ENCODE data around the gene RNU5B-1.

Gene RNU5B-1

GRCh38 chr15:65305150-65305758 lies 777 bp downstream of the RNU5B-1 start:
- no peak for DNase-seq (ENCODE audit: low spot score in 2 of 2)

DNA sequence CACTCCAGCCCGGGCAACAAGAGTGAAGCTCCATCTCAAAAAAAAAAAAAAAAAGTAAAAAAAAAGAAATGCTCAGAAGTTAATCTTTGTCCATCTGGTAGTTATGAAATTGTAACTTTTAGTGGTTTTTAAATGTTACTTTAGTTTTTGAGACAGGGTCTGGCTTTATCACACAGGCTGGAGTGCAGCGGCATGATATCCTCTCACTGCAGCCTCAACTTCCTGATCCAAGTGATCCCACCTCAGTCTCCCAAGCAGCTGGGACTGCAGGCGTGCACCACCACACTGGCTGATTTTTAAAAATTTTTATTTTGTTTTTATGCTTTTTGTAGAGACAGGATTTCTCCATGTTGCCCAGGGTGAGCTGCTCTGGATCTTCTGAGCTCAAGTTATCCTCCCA lies 1.3 kb downstream of the RNU5B-1 start:
- no peaks in the 10 kb centered on the region for H3K36me3 Mint-ChIP-seq
- H3K27me3 Mint-ChIP-seq, result no peaks in the 10 kb centered on the region
- H3K9me3 Mint-ChIP-seq, result no peaks in the 10 kb centered on the region
- H3K27ac Mint-ChIP-seq, result peak overlapping the region; percentile 74
- H3K4me1 Mint-ChIP-seq, result peaks cover 7% of the 10 kb centered on the region
- ATAC-seq (ENCODE audit: low read depth) (no peak), DNase-seq (ENCODE audit: low spot score in 2 of 2) (no peak)
- H3K4me3 Mint-ChIP-seq, result no peak overlapping the region

More at GRCh38 chr15:65305150-65305758, 777 bp downstream of the RNU5B-1 start:
- peak overlapping the region; percentile 91 for H3K4me3 Mint-ChIP-seq
- peaks cover 8% of the 10 kb centered on the region for H3K4me1 Mint-ChIP-seq
- ATAC-seq (ENCODE audit: low read depth), result no peak
- no peaks in the 10 kb centered on the region for H3K9me3 Mint-ChIP-seq
- H3K27me3 Mint-ChIP-seq, result no peaks in the 10 kb centered on the region
- H3K27ac Mint-ChIP-seq, result peak overlapping the region; percentile 100
- no peaks in the 10 kb centered on the region for H3K36me3 Mint-ChIP-seq

DNA sequence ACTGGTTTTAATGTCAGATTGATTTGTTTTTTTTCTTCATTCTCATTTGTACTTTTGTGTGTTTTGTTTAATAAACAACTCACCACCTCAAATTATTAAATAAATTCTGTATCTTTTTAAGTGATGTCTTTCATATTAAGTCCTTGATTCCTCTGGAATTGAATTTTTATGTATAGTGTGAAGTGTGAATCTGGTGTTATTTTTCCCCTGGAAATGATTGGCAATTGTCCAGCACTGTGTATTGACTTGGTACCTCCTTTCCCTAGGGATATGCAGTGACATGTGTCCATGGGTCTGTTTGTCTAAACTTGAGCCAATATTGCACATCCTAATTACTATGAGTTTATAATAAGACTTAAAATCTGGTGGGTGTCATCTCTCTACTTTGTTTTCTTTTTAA lies 2.1 kb downstream of the RNU5B-1 start:
- DNase-seq (ENCODE audit: low spot score in 2 of 2) (no peak), ATAC-seq (ENCODE audit: low read depth) (no peak)
- H3K27me3 Mint-ChIP-seq, result no peaks in the 10 kb centered on the region
- H3K9me3 Mint-ChIP-seq, result no peaks in the 10 kb centered on the region
- peaks cover 7% of the 10 kb centered on the region for H3K4me1 Mint-ChIP-seq
- peak overlapping the region; percentile 74 for H3K27ac Mint-ChIP-seq
- H3K36me3 Mint-ChIP-seq, result no peaks in the 10 kb centered on the region
- no peak overlapping the region for H3K4me3 Mint-ChIP-seq

DNA sequence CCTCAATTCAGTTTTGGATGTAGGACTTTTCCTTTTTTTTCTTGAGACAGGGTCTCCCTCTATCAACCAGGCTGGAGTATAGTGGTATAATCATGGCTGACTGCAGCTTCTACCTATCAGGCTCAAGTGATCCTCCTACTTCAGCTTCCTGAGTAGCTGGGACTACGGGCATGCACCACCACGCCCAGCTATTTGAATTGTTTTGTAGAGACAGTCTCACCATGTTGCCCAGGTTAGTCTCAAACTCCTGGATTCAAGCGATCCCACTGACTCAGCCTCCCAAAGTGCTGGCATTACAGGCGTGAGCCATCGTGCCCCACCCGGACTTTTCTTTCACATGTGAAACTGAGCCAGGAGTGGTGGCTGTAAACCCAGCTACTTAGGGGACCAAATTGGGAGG lies 3.5 kb downstream of the RNU5B-1 start:
- no peak overlapping the region for H3K27ac Mint-ChIP-seq
- no peak overlapping the region for H3K4me3 Mint-ChIP-seq
- DNase-seq (ENCODE audit: low spot score in 2 of 2), result no peak
- no peaks in the 10 kb centered on the region for H3K27me3 Mint-ChIP-seq
- H3K36me3 Mint-ChIP-seq, result no peaks in the 10 kb centered on the region
- H3K4me1 Mint-ChIP-seq, result peaks cover 7% of the 10 kb centered on the region
- ATAC-seq (ENCODE audit: low read depth), result no peak
- H3K9me3 Mint-ChIP-seq, result no peaks in the 10 kb centered on the region

- DNase-seq (ENCODE audit: low spot score in 2 of 2), result no peak
- ATAC-seq (ENCODE audit: low read depth), result no peak
Observed at GRCh38 chr15:65309882-65310418, 5.5 kb downstream of the RNU5B-1 start.

GRCh38 chr15:65310431-65311137 lies 6.1 kb downstream of the RNU5B-1 start:
- Mint-ChIP-seq H3K27ac (no peak overlapping the region), H3K36me3 (no peaks in the 10 kb centered on the region), H3K27me3 (peaks cover 4% of the 10 kb centered on the region), H3K9me3 (no peaks in the 10 kb centered on the region), H3K4me1 (no peaks in the 10 kb centered on the region), H3K4me3 (no peak overlapping the region)
- no peak for DNase-seq (ENCODE audit: low spot score in 2 of 2)
- ATAC-seq (ENCODE audit: low read depth), result no peak

More at GRCh38 chr15:65309882-65310418, 5.5 kb downstream of the RNU5B-1 start:
- Mint-ChIP-seq H3K27ac (no peak overlapping the region), H3K9me3 (no peaks in the 10 kb centered on the region), H3K4me3 (no peak overlapping the region), H3K36me3 (no peaks in the 10 kb centered on the region), H3K27me3 (no peaks in the 10 kb centered on the region), H3K4me1 (peaks cover 2% of the 10 kb centered on the region)

DNA sequence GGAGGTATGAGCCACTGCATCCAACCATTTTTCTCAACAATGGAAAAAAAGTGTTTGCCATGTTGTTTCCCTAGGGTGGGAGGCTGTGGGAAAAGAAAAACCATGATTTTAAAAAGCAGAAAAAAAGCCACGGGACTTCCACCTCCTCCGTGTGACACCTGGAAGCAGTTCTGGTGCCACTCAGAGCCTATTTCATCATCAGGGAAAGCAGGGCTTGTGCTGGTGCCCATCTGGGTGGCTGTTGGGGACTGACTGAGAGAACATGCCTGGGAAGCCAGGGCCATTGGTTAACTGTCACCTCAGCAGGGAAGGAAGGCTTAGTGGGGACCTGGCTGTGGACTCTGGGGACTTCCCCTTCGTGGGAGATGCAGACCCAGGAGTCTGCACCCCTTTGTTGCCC lies 7.3 kb downstream of the RNU5B-1 start:
- Mint-ChIP-seq H3K27me3 (peaks cover 4% of the 10 kb centered on the region), H3K27ac (no peak overlapping the region), H3K4me1 (no peaks in the 10 kb centered on the region), H3K4me3 (no peak overlapping the region), H3K9me3 (no peaks in the 10 kb centered on the region), H3K36me3 (no peaks in the 10 kb centered on the region)
- DNase-seq (ENCODE audit: low spot score in 2 of 2) (no peak), ATAC-seq (ENCODE audit: low read depth) (no peak)

- no peak overlapping the region for H3K27ac Mint-ChIP-seq
- no peaks in the 10 kb centered on the region for H3K4me1 Mint-ChIP-seq
- H3K4me3 Mint-ChIP-seq, result no peak overlapping the region
- no peaks in the 10 kb centered on the region for H3K36me3 Mint-ChIP-seq
- ATAC-seq (ENCODE audit: low read depth), result no peak
- H3K9me3 Mint-ChIP-seq, result no peaks in the 10 kb centered on the region
- peaks cover 4% of the 10 kb centered on the region for H3K27me3 Mint-ChIP-seq
- DNase-seq (ENCODE audit: low spot score in 2 of 2), result no peak
Observed at GRCh38 chr15:65312400-65312916, 8.0 kb downstream of the RNU5B-1 start.

- ATAC-seq (ENCODE audit: low read depth), result peak; percentile 97
- Mint-ChIP-seq H3K4me1 (peaks cover 2% of the 10 kb centered on the region), H3K4me3 (no peak overlapping the region), H3K36me3 (no peaks in the 10 kb centered on the region), H3K9me3 (no peaks in the 10 kb centered on the region), H3K27me3 (peaks cover 11% of the 10 kb centered on the region), H3K27ac (no peak overlapping the region)
- DNase-seq (ENCODE audit: low spot score in 2 of 2), result peak; percentile 79
Observed at GRCh38 chr15:65318870-65319356, 14.4 kb downstream of the RNU5B-1 start.

DNA sequence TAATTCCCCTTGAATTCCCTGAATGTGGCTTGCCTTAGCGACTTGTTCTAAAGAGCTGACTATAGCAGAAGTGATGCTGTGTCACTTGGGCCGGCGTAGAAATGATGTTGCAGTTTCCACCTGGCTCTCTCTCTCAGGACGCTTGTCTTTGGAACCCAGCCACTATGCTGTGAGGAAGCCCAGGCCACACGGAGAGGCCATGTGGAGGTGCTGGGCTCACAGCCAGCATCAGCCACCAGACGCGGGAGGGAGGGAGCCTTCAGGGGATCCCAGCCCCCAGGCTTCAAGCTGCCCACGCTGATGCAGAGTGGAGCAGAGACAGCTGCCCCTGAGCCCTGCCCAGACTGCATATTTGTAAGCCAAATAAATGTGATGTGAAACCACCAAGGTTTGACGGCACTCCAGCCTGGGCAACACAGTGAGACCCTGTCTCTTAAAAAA lies 18.6 kb downstream of the RNU5B-1 start:
- ATAC-seq (ENCODE audit: low read depth) (no peak), DNase-seq (ENCODE audit: low spot score in 2 of 2) (no peak)
- peaks cover 2% of the 10 kb centered on the region for H3K4me1 Mint-ChIP-seq
- no peaks in the 10 kb centered on the region for H3K36me3 Mint-ChIP-seq
- H3K9me3 Mint-ChIP-seq, result no peaks in the 10 kb centered on the region
- H3K4me3 Mint-ChIP-seq, result no peak overlapping the region
- no peak overlapping the region for H3K27ac Mint-ChIP-seq
- peaks cover 14% of the 10 kb centered on the region for H3K27me3 Mint-ChIP-seq

GRCh38 chr15:65326117-65326526 lies 21.6 kb downstream of the RNU5B-1 start:
- Mint-ChIP-seq H3K27me3 (peaks cover 19% of the 10 kb centered on the region), H3K9me3 (no peaks in the 10 kb centered on the region), H3K4me1 (peaks cover 3% of the 10 kb centered on the region), H3K36me3 (no peaks in the 10 kb centered on the region), H3K4me3 (no peak overlapping the region), H3K27ac (no peak overlapping the region)
- DNase-seq (ENCODE audit: low spot score in 2 of 2) (no peak), ATAC-seq (ENCODE audit: low read depth) (no peak)

GRCh38 chr15:65326818-65327217 lies 22.3 kb downstream of the RNU5B-1 start:
- H3K27ac Mint-ChIP-seq, result no peak overlapping the region
- no peak for DNase-seq (ENCODE audit: low spot score in 2 of 2)
- H3K4me1 Mint-ChIP-seq, result peaks cover 3% of the 10 kb centered on the region
- H3K27me3 Mint-ChIP-seq, result peaks cover 19% of the 10 kb centered on the region
- H3K4me3 Mint-ChIP-seq, result no peak overlapping the region
- H3K9me3 Mint-ChIP-seq, result no peaks in the 10 kb centered on the region
- ATAC-seq (ENCODE audit: low read depth), result no peak
- no peaks in the 10 kb centered on the region for H3K36me3 Mint-ChIP-seq

DNA sequence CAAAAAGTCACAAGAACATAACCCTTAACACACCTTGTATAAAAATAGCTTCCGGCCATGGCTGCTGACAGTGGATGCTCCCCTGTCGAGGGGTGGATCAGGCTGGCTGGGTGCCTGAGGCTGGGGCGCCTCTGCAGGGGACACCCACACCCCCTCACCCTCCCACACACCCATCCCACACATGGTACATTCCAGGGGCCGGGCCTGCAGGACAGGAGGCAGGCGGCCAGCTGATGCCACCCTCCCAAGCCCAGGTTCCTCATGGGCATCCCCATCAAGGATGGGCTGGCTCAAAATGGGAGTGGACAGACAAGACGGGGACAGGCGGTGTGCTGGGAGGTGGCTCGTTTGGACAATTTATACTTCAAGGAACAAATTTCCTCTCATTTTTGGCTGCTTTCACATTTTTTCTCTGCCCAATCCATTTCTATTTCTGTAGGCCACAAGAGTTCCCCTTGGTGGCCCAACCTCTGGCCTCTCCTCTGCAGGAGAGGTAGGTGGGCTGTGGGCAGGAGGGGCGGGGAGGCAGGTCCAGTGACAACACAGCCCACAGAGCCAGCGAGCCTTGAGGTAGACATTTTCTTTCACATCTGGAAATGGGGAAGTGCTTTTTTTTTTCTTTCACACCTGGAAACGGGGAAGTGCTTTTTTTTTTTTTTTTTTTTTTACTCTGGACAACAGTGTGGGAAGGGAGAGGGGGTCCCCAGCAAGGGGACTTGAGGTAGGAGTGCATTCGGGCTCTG lies 23.3 kb downstream of the RNU5B-1 start:
- Mint-ChIP-seq H3K4me1 (peaks cover 3% of the 10 kb centered on the region), H3K36me3 (no peaks in the 10 kb centered on the region), H3K27ac (no peak overlapping the region), H3K9me3 (no peaks in the 10 kb centered on the region), H3K27me3 (peaks cover 23% of the 10 kb centered on the region), H3K4me3 (no peak overlapping the region)
- ATAC-seq (ENCODE audit: low read depth), result peak; percentile 68
- no peak for DNase-seq (ENCODE audit: low spot score in 2 of 2)

Data from memory B cell (primary cell).